D341Med (cell line): ENCODE measurements around the gene WDR38.
A peak's percentile ranks its signal among the peaks of the same experiment; 100 is the strongest.

ENCODE experiments used
- DNase-seq: peaks from one replicate; pipeline ENCODE4 v3.0.0; 2012; ENCODE audit warnings: low spot score

The WDR38 gene

DNA sequence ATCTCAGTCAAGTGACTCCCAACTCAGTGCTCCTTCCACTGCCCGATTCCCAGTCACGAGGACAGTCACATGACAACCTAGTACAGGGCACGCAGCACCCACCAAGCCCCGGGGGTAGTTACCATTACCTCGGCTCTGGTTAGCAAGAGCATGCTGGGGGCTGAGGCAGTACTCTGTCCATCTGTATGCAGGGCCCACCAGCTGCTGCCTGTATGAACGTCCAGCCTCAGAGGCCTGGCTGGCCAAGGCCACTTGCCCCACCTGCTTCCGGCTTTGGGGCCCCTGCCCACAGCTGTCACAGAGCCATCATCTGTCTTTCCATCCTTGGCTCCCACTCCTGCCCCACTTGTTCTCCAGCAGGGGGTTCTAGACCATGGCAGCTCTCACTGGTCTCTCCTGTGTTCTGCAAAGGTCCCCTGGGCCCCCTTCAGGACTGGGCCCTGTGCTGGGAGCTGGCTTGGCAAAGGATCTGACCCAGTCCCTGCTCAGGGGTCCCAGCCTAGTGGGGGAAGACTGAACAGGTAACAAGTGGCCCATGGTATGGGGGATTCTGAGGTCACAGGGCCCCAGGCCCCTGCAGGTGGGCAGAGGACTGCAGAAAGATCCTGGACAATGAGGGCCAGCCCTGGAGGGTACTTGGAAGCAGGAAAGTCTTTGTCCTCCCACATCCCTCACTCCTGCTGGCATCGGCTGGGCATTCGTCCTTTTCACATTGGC lies 5.2 kb downstream of the WDR38 start:
- DNase-seq = no peak

DNA sequence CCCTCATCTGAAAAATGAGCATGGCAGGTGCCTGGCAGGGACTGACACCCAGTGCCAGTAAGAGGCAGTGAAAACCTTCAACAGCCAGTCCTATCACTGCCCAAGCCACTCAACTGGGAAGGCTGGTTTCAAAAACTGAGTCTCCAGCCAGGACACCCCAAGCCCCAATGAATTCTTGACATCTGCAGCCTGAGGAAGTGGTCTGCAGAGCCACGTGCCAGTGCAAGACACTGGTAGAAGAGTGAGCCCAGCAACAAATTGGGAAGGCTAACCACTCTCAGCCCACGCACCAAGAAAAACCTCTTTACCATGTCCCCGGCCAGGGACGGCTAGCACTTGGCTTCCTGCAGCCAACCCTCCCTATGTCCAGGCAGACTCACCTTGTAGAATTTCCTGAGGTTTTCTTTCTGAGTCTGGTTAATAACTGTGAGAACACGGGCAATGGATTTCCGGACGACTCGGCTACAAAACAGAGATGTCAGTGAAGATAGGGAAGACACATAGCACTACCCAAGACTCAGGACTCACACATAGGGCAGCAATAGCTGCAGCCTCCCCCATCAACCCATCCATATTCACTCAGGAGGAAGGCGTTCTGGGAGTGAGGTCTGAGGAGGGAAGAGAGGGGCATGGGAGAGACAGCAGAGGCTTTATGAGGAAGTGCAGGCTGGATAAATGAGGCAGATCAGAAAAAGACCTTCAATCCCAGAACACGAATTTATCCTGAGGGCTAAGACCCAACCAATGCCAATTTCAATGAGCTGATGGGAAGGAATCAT lies 6.7 kb downstream of the WDR38 start:
- no peak for DNase-seq

DNA sequence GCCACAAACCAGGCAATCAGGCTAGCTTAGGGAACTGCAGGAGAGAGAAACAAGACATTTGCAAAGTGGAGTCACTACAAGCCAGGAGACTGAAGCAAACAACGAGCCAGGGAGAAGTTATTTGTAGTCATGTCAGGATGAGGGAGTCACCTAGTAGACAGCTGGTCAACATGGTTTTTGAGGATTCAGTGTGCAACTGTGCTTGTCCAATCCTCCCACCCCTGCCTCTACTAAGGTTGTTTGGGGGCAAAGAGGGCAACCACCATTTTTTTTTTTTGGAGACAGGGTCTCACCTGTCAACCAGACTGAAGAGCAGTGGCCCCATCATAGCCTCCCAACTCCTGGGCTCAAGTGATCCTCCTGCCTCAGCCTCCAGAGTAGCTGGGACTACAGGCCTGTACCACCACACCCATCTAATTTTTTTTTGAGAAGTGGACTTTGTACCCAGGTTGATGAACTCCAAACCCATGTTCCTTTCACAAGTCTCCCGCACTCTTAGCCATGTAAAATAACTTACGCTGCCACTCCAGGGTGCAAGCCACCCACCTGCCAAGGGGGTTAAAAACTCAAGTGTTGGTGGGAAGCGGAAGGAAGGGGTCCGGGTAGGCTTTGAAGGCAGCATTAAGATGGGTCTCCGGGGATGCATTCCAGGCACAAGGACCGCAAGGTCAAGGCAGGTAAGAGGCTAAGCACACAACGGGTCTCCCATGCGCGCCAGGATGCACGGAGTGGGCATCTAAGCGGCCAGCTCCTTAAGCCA lies 7.5 kb downstream of the WDR38 start:
- DNase-seq = no peak

DNA sequence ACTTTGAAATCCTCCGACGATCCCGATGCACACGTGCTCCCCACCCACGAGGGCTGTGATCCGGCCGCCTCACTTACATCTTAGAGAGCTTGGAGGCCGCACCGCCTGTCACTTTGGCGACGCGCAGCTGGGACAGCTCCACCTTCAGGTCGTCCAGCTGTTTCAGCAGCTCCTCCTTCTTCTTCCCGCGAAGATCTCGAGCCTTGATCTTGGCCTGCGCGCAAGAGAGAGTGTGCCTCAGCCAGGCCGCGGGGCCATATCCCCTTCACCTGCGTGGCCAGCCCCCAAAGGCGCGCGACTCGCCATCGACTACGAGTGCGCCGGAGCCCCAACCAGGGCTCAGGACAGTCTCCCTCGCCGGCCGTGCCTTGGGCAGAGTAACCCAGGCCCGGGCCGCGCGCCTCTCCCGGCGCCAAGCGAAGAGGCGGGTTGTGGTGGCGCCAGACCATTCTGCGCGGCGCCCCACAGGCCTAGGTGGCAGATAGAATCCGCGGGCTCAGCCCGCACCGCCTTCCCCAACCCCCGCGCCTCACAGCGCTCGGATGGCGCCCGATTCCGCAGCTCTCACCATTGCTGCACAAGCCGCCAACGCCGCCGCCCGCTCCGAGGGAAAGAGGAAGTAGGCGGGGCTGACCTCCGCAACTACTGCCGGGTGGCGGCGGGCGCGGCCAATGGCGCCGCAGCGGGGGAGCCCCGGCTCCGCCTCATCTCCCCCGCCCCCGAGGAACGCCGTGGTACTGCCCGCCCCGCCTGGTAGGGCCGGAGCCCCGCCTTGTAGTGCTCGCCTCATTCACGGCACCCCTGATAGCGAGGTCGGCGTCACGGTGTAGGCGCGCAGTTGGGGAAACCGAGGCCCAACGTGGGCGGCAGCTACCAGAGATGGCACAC lies 8.3 kb downstream of the WDR38 start, which contains the start of the genes ARPC5L and RPL35:
ARPC5L (plus strand) TSS at position 789 of the 888 bp plus-strand sequence. CDS start 7,161 bp downstream, outside the sequence.
RPL35 (minus strand) TSS at position 616 of the 888 bp plus-strand sequence; CDS start at position 571, 45 bp downstream.
- DNase-seq = peak; percentile 98

DNA sequence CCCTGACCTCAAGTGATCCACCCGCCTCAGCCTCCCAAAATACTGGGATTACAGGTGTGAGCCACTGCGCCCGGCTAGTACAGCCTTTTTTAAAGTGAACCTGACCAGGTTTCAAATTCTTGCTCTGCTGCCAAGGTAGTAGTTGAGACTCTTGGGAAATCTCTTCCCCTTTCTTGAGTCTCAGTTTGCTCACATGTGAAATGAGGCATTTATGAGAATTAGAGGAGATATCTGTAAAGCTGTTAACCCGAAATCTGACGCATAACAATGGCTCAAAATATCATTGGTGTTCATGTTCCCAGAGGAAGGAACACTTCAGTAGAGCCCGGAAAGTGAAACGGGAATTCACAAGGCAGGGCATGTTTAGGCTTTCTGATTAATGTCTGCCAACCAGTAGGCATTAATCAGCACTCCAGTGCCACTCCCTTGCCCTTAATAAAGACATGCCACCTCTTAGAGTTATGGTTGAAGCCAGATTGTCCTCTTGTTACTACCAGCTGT lies 10.2 kb downstream of the WDR38 start:
- no peak for DNase-seq

DNA sequence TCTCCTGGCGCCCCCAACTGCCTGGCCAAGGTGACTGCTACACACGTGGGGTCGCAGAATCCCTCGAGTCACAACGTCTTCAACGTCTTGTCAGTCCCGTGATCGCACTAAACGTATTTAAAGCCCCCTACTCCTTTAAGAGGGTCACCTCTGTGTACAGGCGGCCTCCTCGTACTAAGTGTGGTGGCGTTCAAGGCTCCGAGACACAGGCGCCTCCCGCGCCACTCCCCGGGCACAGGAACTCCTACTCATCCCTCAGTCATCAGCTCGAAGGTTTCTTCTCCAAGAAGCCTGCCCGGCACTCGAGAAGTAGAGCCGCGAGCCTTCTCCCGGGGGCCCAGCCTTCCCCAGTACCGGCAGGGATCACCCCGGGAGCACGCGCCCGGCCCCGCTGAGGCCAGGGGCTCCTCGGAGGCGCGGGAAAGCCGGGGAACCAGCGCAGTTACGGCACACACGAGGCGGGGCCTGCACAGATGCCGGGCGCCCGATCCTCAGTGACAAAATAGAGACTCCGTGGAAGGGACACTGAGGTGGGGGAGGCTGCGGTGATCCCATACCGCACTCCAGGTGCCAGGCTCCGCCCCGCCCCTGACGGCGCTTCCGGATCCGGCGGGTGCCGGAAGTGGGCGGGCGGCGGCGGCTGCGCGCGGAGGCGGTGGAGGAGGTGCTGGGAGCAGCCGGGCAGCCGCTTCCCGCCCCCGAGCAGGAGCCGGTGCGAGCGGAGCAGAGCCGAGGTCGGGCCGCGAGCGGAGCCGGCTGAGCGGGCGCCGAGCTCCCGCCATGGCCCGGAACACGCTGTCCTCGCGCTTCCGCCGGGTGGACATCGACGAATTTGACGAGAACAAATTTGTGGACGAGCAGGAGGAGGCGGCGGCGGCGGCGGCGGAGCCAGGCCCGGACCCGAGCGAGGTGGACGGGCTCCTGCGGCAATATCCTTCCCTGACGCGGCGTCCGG lies 15.5 kb downstream of the WDR38 start:
- DNase-seq = peak; percentile 97

DNA sequence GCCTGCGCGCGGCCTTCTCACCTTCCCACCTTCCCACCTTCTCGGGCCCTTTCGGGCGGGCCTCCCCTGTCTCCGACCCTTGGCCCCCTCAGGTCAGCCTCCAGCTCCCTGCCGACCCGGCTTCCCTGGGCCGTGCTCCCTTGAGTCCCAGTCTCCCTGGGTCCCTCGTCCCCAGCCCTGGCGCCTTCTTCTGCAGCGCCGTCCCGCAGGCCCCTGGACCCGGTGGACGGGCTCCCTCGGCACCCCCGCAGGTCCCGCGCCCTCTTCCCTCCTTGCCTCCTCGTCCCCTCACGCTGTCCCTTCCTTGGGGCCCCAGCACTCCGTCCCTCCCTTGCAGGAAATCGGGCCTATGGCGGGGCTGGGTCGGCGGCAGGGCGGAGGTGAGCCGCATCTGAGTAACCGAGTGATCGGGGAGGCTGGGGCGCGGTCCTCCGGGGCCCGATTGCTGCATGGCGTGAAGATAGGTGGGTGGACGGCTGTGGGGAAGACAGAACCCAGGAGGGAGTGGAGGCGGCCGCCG lies 16.3 kb downstream of the WDR38 start:
- DNase-seq = peak; percentile 61

DNA sequence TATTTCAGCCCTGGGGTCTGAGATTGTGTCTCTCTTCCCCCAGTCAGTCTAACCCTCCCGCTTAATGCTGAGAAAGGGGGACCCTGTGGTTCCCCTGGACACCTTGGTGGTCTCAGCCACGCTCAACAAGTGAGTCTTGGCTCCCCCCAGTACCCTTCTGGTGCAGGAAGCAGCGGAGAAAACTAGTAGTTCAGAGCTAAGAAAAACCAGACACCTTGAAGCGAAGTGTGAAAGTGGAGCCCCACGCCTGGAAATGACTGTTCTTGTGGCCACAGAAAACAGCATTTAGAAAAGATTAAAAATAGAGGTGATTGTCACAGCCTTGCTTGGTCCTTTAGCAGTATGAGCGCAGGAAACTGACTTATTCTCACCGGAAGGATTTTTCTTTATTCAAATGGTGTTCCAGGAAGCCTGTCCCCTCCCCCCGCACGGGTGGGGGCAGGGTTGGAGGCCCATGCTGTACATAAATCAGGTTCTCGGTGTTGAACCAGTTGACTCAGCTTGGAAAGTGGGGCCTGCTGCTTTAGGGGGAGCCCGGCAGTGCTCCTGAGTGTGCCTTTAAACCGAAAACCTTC lies 16.8 kb downstream of the WDR38 start:
- no peak for DNase-seq

DNA sequence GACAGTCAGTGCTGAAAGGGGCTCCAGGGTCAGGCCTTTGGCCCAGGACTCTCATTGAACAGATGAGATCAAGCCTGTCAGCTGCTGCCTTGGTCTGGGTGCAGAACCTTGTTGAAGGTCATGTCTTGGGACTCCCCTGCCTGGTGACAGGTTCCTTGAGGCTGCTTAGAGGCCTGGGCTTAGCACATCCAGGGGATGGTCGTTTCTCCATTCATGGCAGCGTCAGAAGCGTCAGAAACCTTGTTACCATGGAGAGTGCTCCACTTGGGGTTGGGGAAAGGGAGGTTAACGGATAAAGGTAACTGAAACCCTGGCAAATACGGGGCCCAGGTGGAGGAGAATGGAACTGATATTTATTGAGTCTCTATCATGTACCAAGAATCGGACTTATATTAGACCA lies 17.5 kb downstream of the WDR38 start:
- no peak for DNase-seq

DNA sequence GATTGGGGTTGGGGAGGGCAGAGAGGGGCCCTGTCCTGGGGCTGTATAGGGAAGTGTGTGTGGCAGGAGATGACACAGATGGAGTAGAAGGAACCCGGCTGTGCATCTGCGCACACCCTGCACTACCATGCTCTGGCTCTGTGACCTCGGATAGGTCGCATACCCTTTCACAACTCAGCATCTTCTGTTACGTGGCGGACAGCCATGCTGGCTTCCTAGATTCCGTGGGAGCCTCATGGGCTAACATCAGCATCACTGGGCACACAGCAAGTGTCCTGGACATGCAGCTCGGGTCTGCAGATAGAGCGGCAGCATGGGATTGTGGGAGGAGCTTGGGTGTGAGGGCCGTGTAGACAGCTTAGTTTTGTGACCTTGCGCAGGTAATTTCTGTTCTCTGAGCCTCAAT lies 17.9 kb downstream of the WDR38 start:
- DNase-seq = no peak

DNA sequence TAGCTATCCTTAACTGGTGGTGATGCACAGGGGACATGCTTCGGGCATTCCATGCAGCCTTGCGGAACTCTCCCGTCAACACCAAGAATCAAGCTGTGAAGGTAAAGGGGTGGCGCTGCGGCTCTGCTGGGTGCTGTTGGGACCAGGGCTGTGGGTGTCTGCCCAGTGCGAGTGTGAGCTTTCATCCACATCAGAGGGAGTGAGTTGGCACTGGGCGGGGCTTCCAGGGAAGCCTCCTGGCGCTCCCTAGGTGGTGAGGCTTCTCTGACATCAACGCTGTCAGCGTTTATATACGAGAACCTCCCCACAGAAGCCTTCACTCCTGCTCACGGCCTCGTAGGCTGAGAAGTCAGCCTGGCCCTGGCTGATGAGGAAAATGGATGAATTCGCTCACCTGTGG lies 20.4 kb downstream of the WDR38 start:
- DNase-seq = no peak

DNA sequence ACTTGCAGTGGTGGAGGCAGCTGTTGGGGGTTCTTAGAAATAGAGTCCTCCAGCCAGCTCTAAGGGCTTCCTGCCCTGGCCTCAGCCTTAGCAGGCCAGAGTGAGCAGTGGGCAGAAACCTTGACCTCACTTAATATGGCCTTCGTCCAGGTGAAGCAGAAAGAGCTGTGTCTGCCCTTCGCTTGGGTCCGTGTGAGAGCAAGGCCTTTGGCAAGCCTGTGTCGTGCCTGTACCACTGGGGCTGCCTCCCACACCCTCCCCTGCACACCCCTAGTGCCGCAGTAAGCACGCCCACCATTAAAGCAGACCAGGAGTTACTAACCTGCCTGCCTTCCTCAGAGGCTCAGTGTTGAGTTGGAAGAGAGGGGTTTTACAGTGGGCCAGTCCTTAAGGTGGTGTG lies 22.2 kb downstream of the WDR38 start:
- DNase-seq = no peak

DNA sequence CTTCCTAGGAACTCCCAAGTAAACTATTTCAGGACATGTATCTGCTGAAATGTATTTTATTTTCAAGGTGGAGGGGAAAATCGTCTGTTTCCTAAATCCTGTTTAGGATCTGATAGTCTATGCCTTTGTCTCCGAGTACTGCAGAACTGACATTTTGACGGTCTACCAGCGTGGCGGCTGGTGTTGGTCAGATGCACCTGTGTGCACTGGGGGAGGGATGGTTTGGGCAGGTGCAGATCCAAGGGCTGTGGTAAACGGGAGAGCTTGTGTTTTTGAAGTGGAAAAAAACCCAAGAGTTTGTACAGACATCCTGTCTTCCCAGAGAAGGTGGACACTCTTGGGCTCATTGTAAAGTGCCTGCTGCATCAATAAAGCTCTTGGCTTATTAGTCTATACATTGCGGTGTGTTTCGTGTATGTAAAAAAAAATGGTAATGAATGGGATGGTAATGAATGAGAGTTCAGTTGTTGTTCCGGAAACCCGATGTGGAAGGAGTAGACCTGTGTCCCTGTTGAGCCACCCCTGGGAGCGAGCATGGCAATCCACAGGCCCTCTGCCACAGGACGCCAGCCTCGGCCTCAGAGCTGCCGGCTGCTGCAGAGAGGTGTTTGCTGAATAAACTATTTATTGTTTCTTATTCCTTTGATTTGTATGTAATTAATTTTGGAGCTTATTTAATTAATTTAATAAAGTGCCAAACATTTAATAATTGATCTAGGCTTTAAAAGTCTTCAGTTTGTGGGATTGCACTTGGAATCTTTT lies 23.9 kb downstream of the WDR38 start:
- no peak for DNase-seq

DNA sequence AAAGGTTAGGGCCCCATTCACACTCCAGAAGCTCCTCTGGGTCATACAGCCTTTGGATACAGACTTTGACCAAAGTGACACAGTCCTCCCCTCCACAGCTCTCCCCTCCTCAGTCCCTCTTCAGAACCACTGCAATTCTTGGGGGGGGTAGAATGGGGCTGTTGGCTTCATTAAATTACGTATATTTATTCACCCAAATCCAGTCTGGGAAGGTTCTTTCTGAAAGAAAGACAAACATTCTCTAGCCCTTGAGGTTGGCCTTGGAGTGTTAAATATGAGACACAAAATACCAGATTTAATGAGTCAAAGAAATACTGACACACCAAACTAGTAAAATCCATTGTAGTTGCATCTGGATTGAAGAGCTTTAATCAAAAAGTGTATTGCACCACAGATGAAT lies 24.8 kb downstream of the WDR38 start:
- DNase-seq = no peak

DNA sequence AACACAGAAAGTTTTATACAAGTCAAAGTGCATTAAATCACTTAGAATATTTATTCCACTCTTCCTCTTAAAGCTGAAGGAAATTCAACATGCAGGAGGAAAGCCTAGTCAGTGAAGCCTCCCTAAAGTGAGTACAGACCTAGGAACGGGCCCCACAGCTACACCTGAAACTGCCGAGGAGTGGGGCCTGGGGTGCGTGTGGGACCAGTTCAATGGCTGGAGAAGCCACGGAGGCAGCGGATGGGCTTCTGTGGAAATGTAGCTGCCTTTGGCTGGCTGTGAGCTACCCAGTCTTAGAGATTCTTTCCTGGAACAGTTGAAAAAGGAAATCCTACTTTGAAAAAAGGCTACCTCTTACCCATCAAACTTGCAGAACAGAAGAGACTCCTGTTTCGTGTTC lies 25.3 kb downstream of the WDR38 start:
- no peak for DNase-seq

DNA sequence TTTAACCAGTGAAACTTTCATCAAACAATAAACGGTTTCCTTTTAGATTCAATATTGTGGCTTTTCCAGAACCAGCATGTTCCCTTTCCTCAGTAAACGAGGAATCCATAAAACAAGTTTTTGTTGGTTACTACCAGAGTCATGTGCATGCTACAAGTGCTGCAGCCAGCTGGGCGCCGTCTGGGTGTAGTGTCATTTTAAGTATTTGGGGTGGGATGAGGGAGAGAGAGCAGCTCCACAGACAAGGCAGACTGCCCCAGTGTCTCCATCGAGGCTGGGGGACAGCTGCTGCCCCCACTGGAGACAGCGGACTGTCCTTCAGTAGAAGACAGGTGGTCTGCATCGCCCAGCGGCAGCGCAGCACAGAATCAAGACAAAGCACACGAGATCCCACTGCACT lies 26.0 kb downstream of the WDR38 start:
- no peak for DNase-seq

DNA sequence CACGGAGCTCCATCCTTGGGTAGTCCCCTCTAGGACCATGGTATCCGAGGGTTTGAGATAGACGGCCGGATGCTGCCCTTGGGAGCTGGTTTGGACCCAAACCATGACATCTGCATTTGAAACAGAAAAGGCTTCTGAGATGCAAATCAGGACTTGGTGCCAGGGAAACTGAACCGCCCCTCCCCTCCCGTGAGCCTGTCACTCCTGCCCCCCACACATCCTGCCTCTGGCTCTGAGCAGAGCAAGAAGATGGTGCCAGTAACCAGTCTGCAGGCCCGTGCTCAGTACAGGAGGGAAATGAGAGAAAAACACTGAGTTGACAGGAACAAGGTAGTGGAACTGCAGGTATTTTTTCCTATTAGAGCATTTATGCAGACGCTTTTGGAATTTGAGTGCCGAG lies 27.2 kb downstream of the WDR38 start:
- DNase-seq = no peak

DNA sequence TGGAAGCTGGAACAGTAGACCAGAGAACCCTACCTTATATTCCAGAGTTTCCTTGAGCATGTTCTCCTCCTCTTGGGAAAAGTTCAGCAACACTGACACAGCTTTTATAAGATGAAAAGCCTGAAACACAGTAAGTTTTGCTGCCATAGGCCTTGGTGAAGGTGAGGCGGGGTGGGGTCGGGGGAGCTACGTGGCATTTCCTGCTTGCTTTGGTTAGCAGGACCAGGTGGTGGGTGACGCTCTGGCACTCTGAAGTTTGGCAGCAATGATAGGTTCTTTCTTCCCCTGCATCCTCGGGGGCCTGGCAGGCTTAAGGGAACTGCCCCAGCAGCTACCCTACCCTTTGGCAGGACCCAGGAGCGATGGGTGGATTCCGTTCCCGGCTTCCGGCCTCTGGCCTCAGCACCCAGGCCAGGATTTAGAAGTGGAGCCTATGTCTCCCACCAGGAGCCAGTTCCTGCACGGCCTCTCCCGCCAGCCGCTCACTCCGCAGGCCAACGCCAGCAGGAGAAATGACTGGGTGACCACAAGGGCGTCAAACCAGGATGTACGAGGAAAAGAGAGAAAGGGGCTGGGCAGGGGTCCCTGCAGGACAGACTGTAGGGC lies 28.0 kb downstream of the WDR38 start:
- no peak for DNase-seq
